K562 (cell line): Measurements from ENCODE around the gene FOSL1. TPM values are rescaled to one million over a fixed set of nuclear protein-coding genes. Genes with fewer than 3 reads are reported as not detected.

Experiments used
- BRD4 ChIP-seq: fragments of 200-600 bp; sonication (generic); IDR thresholded peaks from 2 replicates; pipeline ENCODE4 v1.6.1; 2017; ENCODE audit warnings: inconsistent platforms
- COPS2 ChIP-seq: fragments of 450-650 bp; conservative IDR thresholded peaks from 2 replicates; pipeline ENCODE4 v1.6.1; 2016; ENCODE audit warnings: mild to moderate bottlenecking, moderate library complexity
- CREB1 ChIP-seq, 2 experiments: sonication (generic) in 1 of 2; formaldehyde crosslinking in 1 of 2; IDR thresholded peaks; 2 replicates each; pipeline versions ENCODE4 v1.6.1 to v1.8.0; 2012 to 2022; ENCODE audit warnings: inconsistent platforms in 1 of 2, mild to moderate bottlenecking in 1 of 2, missing genetic modification reagents in 1 of 2, moderate library complexity in 1 of 2
- ELF2 ChIP-seq: fragments of 250-450 bp; sonication (Bioruptor Pico); IDR thresholded peaks from 2 replicates; pipeline ENCODE4 v1.5.0; 2021; ENCODE audit warnings: mild to moderate bottlenecking
- HNRNPLL ChIP-seq: fragments of 200-400 bp; formaldehyde crosslinking; IDR thresholded peaks from 2 replicates; pipeline ENCODE4 v1.6.1; 2017; ENCODE audit warnings: low read length, low read depth, mild to moderate bottlenecking; ENCODE audit not compliant: poor library complexity, severe bottlenecking
- JUND ChIP-seq, 2 experiments: IDR thresholded peaks; 2 replicates in 1 of 2; 3 replicates in 1 of 2; pipeline ENCODE4 v1.6.1; 2011; ENCODE audit warnings: borderline replicate concordance in 2 of 2, low read depth in 2 of 2, low read length in 2 of 2, improper control_type of control experiment in 1 of 2, missing biosample characterization in 1 of 2, missing genetic modification characterization in 1 of 2, missing genetic modification reagents in 1 of 2
- MEF2D ChIP-seq: conservative IDR thresholded peaks from 2 replicates; pipeline ENCODE4 v1.6.1; 2016; ENCODE audit warnings: low read depth, missing genetic modification characterization, missing compliant biosample characterization
- SMAD4 ChIP-seq: fragments of 250-450 bp; sonication (Bioruptor Pico); conservative IDR thresholded peaks from 2 replicates; pipeline ENCODE4 v1.8.0; 2021; ENCODE audit warnings: inconsistent platforms, mild to moderate bottlenecking, moderate library complexity
- SMC3 ChIP-seq: conservative IDR thresholded peaks from 2 replicates; pipeline ENCODE4 v1.6.1; 2011; ENCODE audit warnings: low read depth, low read length, improper control_type of control experiment; ENCODE audit not compliant: insufficient read depth
- SOX6 ChIP-seq: fragments of 450-650 bp; IDR thresholded peaks from 2 replicates; pipeline ENCODE4 v1.6.1; 2014; ENCODE audit warnings: mild to moderate bottlenecking
- TAF9B ChIP-seq: fragments of 450-650 bp; IDR thresholded peaks from 2 replicates; pipeline ENCODE4 v1.6.1; 2018; ENCODE audit warnings: mild to moderate bottlenecking; ENCODE audit not compliant: partially characterized antibody
- TEAD1 ChIP-seq, 2 experiments: fragments of 450-650 bp in 1 of 2; sonication (generic) in 1 of 2; formaldehyde crosslinking; IDR thresholded peaks; 2 replicates each; pipeline versions ENCODE4 v1.4.0 to v1.8.0; 2020 to 2022; ENCODE audit warnings: mild to moderate bottlenecking in 2 of 2, missing genetic modification reagents in 1 of 2
- TFAM ChIP-seq: fragments of 250-450 bp; sonication (Bioruptor Pico); conservative IDR thresholded peaks from 2 replicates; pipeline ENCODE4 v1.5.0; 2021; ENCODE audit warnings: mild to moderate bottlenecking, moderate library complexity
- polyA plus RNA-seq, 8 experiments: library from polyadenylated mRNA; depleted of rRNA in 4 of 8; stranded (reverse) in 5 of 8; unstranded in 3 of 8; fragments of >200 nt; fragmentation: Nextera tagmentation in 2 of 8; fragmentation: Illumina TruSeq in 1 of 8; extraction: Ambion mirVana in 2 of 8; extraction: Trizol in 1 of 8; gene quantifications; 2 replicates each; pipeline versions ENCODE4 v1.2.1 to v1.2.3, GENCODE V29; 2011 to 2014; ENCODE audit warnings: inconsistent platforms in 1 of 8, missing spikeins in 1 of 8
- total RNA-seq, 7 experiments: library from RNA; depleted of rRNA in 6 of 7; stranded (reverse); fragments of >200 nt in 6 of 7; fragmentation: Illumina TruSeq in 2 of 7; extraction: Trizol in 2 of 7; gene quantifications; 2 replicates each; pipeline versions ENCODE4 v1.2.1 to v1.2.3, GENCODE V29; 2011 to 2021; ENCODE audit warnings: low replicate concordance in 1 of 7
- TF ChIP-seq, protein P1 (sequence below): sonication (generic); formaldehyde crosslinking; IDR thresholded peaks from 2 replicates; pipeline ENCODE4 v1.8.1; 2023; ENCODE audit warnings: mild to moderate bottlenecking, missing genetic modification reagents
- TF ChIP-seq, protein P2 (sequence below), 2 experiments: fragments of 450-650 bp; IDR thresholded peaks; 2 replicates each; pipeline ENCODE4 v1.6.1; 2018; ENCODE audit warnings: mild to moderate bottlenecking in 2 of 2, low read depth in 1 of 2; ENCODE audit not compliant: partially characterized antibody in 2 of 2
- TF ChIP-seq, protein P3 (sequence below): IDR thresholded peaks from 2 replicates; pipeline ENCODE4 v1.6.1; 2014; ENCODE audit warnings: antibody characterized with exemption
- TF ChIP-seq, protein P4 (sequence below): fragments of 450-650 bp; formaldehyde crosslinking; IDR thresholded peaks from 2 replicates; pipeline ENCODE4 v1.4.0; 2020; ENCODE audit warnings: mild to moderate bottlenecking, moderate library complexity

The FOSL1 gene
- total and polyA plus RNA-seq, 9 of the 15 experiments (the other 6 are each of a cell fraction or from before 2014, with no cell fraction given): 3.5 to 39.6 (median 10.0) TPM

GRCh38 chr11:65859095-65859811 lies 40.9 kb downstream of the FOSL1 start (continued):
- TF ChIP-seq, protein P1, sequence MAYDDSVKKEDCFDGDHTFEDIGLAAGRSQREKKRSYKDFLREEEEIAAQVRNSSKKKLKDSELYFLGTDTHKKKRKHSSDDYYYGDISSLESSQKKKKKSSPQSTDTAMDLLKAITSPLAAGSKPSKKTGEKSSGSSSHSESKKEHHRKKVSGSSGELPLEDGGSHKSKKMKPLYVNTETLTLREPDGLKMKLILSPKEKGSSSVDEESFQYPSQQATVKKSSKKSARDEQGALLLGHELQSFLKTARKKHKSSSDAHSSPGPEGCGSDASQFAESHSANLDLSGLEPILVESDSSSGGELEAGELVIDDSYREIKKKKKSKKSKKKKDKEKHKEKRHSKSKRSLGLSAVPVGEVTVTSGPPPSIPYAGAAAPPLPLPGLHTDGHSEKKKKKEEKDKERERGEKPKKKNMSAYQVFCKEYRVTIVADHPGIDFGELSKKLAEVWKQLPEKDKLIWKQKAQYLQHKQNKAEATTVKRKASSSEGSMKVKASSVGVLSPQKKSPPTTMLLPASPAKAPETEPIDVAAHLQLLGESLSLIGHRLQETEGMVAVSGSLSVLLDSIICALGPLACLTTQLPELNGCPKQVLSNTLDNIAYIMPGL (CRISPR knock-in tag): no peak; the same call in 1 of the 2 replicates
- TF ChIP-seq, protein P2, sequence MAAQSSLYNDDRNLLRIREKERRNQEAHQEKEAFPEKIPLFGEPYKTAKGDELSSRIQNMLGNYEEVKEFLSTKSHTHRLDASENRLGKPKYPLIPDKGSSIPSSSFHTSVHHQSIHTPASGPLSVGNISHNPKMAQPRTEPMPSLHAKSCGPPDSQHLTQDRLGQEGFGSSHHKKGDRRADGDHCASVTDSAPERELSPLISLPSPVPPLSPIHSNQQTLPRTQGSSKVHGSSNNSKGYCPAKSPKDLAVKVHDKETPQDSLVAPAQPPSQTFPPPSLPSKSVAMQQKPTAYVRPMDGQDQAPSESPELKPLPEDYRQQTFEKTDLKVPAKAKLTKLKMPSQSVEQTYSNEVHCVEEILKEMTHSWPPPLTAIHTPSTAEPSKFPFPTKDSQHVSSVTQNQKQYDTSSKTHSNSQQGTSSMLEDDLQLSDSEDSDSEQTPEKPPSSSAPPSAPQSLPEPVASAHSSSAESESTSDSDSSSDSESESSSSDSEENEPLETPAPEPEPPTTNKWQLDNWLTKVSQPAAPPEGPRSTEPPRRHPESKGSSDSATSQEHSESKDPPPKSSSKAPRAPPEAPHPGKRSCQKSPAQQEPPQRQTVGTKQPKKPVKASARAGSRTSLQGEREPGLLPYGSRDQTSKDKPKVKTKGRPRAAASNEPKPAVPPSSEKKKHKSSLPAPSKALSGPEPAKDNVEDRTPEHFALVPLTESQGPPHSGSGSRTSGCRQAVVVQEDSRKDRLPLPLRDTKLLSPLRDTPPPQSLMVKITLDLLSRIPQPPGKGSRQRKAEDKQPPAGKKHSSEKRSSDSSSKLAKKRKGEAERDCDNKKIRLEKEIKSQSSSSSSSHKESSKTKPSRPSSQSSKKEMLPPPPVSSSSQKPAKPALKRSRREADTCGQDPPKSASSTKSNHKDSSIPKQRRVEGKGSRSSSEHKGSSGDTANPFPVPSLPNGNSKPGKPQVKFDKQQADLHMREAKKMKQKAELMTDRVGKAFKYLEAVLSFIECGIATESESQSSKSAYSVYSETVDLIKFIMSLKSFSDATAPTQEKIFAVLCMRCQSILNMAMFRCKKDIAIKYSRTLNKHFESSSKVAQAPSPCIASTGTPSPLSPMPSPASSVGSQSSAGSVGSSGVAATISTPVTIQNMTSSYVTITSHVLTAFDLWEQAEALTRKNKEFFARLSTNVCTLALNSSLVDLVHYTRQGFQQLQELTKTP (IDR thresholded peaks at IDR 0.05; ENCODE audit: low read depth in 1 of 2, partially characterized antibody in 2 of 2): peak in 1 of 2 experiments; percentile 58
- TF ChIP-seq ELF2 (CRISPR knock-in tag) (no peak), HNRNPLL (peak; percentile 15), SMAD4 (CRISPR knock-in tag) (no peak), BRD4 (no peak), TFAM (no peak), JUND (IDR thresholded peaks at IDR 0.05; ENCODE audit: borderline replicate concordance, low read depth, low read length) (no peak), JUND (tag; IDR thresholded peaks at IDR 0.05; ENCODE audit: borderline replicate concordance, low read depth, low read length) (no peak; the same call in 2 of the 3 replicates), SMC3 (no peak), TAF9B (peak; percentile 68), SOX6 (no peak), MEF2D (tag) (no peak), CREB1 (IDR thresholded peaks at IDR 0.05) (0 out of 2 replicates have a peak, but pooled peaks have one; percentile 29), CREB1 (CRISPR knock-in tag; IDR thresholded peaks at IDR 0.05) (peak; percentile 37; the same call in 1 of the 2 replicates), TEAD1 (CRISPR knock-in tag; IDR thresholded peaks at IDR 0.05) (peak; percentile 74 to 92), COPS2 (no peak)
- TF ChIP-seq, protein P3, sequence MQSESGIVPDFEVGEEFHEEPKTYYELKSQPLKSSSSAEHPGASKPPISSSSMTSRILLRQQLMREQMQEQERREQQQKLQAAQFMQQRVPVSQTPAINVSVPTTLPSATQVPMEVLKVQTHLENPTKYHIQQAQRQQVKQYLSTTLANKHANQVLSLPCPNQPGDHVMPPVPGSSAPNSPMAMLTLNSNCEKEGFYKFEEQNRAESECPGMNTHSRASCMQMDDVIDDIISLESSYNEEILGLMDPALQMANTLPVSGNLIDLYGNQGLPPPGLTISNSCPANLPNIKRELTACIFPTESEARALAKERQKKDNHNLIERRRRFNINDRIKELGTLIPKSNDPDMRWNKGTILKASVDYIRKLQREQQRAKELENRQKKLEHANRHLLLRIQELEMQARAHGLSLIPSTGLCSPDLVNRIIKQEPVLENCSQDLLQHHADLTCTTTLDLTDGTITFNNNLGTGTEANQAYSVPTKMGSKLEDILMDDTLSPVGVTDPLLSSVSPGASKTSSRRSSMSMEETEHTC: no peak
- TF ChIP-seq, protein P4, sequence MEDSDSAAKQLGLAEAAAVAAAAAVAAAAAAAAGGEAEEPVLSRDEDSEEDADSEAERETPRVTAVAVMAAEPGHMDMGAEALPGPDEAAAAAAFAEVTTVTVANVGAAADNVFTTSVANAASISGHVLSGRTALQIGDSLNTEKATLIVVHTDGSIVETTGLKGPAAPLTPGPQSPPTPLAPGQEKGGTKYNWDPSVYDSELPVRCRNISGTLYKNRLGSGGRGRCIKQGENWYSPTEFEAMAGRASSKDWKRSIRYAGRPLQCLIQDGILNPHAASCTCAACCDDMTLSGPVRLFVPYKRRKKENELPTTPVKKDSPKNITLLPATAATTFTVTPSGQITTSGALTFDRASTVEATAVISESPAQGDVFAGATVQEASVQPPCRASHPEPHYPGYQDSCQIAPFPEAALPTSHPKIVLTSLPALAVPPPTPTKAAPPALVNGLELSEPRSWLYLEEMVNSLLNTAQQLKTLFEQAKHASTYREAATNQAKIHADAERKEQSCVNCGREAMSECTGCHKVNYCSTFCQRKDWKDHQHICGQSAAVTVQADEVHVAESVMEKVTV (CRISPR knock-in tag): no peak
